HFFc6 (cell line): Measurements from ENCODE around the gene CCSER2. TPM values are rescaled to one million over a fixed set of nuclear protein-coding genes. Genes with fewer than 3 reads are reported as not detected.

Experiments
- DNase-seq: peaks from one replicate; pipeline ENCODE4 v3.0.0-alpha.2; 2018
- H3K27ac Mint-ChIP-seq: 2 replicates; pipeline ENCODE4 v1.8.0; 2020; ENCODE audit warnings: mild to moderate bottlenecking, mixed read lengths
- H3K27me3 Mint-ChIP-seq: 2 replicates; pipeline ENCODE4 v1.8.0; 2021; ENCODE audit warnings: mild to moderate bottlenecking, moderate library complexity, mixed read lengths; ENCODE audit not compliant: insufficient read depth
- H3K36me3 Mint-ChIP-seq: 2 replicates; pipeline ENCODE4 v1.8.0; 2021; ENCODE audit warnings: low read depth, mixed read lengths
- H3K4me1 Mint-ChIP-seq: 2 replicates; pipeline ENCODE4 v1.8.0; 2020; ENCODE audit warnings: low read depth, mixed read lengths
- H3K4me3 Mint-ChIP-seq: 2 replicates; pipeline ENCODE4 v1.8.0; 2020; ENCODE audit warnings: mild to moderate bottlenecking, moderate library complexity, mixed read lengths
- H3K9me3 Mint-ChIP-seq: 2 replicates; pipeline ENCODE4 v1.8.0; 2020; ENCODE audit warnings: mild to moderate bottlenecking, mixed read lengths
- CTCF ChIP-seq: fragments of 200-600 bp; sonication (generic); IDR thresholded peaks from 2 replicates; pipeline ENCODE4 v1.5.0; 2021; ENCODE audit warnings: antibody characterized with exemption, mild to moderate bottlenecking
- total RNA-seq, 6 experiments: library from RNA; stranded (reverse); fragmentation: NEBNext Ultra II Directional; extraction: Animal tissue kit (Norgen Biotek cat#: 25700); gene quantifications; 2 replicates in 1 of 6; 3 replicates in 5 of 6; pipeline ENCODE4 v1.2.3, GENCODE V29; 2021

Gene CCSER2
- total RNA-seq, 6 experiments from 2014 or later, result 36.1 to 46.9 (median 43.0) TPM

DNA sequence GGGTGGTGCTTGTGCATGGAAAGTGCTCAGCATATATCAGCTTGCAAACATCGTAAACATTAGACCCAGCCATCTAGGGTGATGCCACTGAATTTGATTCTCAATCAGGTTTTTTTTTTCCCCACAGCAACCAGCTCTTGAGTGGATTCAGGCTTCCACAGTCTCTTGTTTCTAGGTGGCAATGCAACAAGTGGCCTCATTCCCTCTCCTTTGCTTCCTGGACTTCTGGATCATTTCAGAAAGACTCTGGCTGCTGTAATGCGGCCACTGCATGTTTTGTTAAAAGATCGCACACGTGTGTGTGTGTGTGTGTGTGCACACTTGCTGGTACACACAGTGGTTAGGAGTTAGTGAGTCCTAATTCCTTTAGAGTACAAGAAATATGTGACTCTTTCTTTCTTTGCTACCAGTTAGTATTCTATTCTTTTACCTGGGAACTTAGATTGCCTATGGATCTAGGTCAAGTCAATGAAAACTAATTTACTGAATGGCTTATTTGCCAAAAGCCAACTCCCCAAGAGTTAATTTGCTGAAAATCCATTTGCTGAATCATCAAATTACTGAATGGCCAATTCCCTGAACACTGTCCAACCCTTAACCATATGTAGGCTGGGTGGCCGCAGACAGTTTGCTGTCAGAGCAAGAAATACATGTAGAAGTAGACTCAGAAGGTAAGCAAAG is 222.5 kb downstream of the CCSER2 start:
- no peak for TF ChIP-seq CTCF
- Mint-ChIP-seq H3K9me3 (no peaks in the 10 kb centered on the region), H3K27ac (no peak overlapping the region), H3K36me3 (no peaks in the 10 kb centered on the region), H3K4me1 (no peaks in the 10 kb centered on the region), H3K27me3 (peaks cover 18% of the 10 kb centered on the region), H3K4me3 (no peak overlapping the region)
- no peak for DNase-seq

DNA sequence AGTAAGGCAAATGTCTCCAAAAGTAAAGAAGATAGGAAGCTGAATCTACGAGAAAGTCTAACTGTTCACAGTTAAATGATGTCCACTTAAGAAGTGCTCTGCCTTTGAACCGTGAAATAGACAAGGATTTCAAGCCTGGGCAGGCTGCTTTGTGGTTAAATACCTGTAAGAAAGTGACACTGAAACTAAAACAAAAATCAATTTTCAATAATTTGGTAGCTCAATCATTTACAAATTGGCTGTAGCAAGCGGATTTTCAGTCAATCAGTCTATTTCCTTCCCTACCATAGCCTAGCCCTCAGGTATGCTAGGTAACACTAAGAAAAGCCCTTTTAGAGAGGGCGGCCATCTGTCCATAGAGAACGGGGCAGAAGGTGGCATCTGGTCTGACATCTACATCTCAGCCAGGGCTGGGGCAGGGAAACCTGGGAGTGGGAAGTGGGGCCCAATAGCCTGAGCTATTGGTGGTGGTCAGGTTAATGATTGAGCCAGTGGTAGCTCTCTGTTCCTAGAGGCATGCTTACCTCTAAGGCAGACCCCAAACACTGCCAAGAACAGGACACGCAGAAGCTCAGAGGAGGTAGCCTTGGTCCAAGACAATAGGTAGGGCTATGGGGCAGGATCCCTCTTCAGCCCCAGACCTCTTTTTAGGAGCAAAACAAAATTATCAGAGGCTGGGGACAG is 223.2 kb downstream of the CCSER2 start:
- Mint-ChIP-seq H3K9me3 (no peaks in the 10 kb centered on the region), H3K27ac (no peak overlapping the region), H3K4me1 (no peaks in the 10 kb centered on the region), H3K36me3 (no peaks in the 10 kb centered on the region), H3K4me3 (no peak overlapping the region), H3K27me3 (peaks cover 13% of the 10 kb centered on the region)
- no peak for TF ChIP-seq CTCF
- no peak for DNase-seq

GRCh38 chr10:84552478-84552877 is 224.1 kb downstream of the CCSER2 start:
- Mint-ChIP-seq H3K27me3 (peaks cover 10% of the 10 kb centered on the region), H3K9me3 (no peaks in the 10 kb centered on the region), H3K36me3 (no peaks in the 10 kb centered on the region), H3K27ac (no peak overlapping the region), H3K4me3 (no peak overlapping the region), H3K4me1 (no peaks in the 10 kb centered on the region)
- no peak for DNase-seq
- no peak for TF ChIP-seq CTCF

- no peaks in the 10 kb centered on the region for H3K9me3 Mint-ChIP-seq
- no peak for TF ChIP-seq CTCF
- no peaks in the 10 kb centered on the region for H3K27me3 Mint-ChIP-seq
Measured at GRCh38 chr10:84562592-84562991, 234.2 kb downstream of the CCSER2 start.

DNA sequence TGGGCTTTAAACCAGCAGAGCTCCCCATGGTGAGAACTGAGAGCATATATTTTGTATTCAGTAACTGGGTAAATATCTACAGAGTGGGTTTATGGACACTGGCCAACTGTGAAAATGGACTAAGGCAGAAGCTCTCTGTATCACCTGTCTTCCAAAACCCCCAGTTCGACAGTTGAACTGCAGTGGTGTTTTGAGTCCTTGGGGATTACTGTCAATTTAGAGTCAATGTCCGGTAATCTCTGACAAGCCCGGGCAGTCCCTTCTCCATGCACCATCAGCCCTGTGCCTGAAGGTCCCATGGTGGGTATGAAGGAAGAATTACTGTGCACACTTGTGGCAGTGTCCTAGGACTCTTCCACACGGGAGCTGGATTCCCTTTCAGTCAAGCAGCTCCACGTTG is 235.0 kb downstream of the CCSER2 start:
- DNase-seq, result no peak
- Mint-ChIP-seq H3K4me1 (no peaks in the 10 kb centered on the region), H3K27me3 (peaks cover 2% of the 10 kb centered on the region; the same call in 1 of the 2 replicates), H3K27ac (no peak overlapping the region), H3K36me3 (no peaks in the 10 kb centered on the region), H3K4me3 (no peak overlapping the region), H3K9me3 (no peaks in the 10 kb centered on the region)
- TF ChIP-seq CTCF, result no peak

More at GRCh38 chr10:84562592-84562991, 234.2 kb downstream of the CCSER2 start:
- H3K4me3 Mint-ChIP-seq, result no peak overlapping the region
- H3K27ac Mint-ChIP-seq, result no peak overlapping the region
- H3K36me3 Mint-ChIP-seq, result no peaks in the 10 kb centered on the region
- no peaks in the 10 kb centered on the region for H3K4me1 Mint-ChIP-seq
- no peak for DNase-seq
